ENCODE data around the gene TC2N. TPM values are rescaled to one million over a fixed set of nuclear protein-coding genes. Genes with fewer than 3 reads are reported as not detected.

Gene TC2N
- total and polyA plus RNA-seq, 2 of the 4 experiments (the other 2 are of a cell fraction) = 0.03 to 0.18 TPM

DNA sequence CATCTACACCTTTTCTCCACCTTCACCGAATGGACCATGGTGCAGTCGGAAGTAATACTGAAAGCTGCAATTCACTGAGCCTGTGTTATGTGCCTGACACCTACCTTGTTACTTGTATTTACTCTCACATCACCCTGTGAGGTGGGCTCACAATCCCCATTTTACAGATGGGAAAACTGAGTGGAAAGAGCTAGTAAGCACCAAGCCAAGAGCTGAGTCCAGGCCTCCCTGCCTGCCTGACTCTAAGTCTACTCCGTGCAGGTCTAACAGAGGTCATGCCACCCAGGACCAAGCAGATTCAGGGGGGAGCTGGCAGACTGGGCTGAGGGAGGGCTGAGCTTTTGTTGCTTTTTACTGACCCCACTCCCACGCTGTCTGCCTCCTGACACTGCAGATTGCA lies 29.1 kb upstream of the TC2N start:
- H2BK5ac ChIP-seq (ENCODE audit: low read depth, low read length, poor library complexity, severe bottlenecking) = no peak overlapping the region
- no peak overlapping the region for H3K4me2 ChIP-seq (ENCODE audit: low read depth, low read length)
- no peak overlapping the region for H3K18ac ChIP-seq (ENCODE audit: low read depth, low read length)
- H3K4ac ChIP-seq (ENCODE audit: low read depth, low read length) = no peak overlapping the region
- H3K14ac ChIP-seq (replicated peaks; ENCODE audit: low read depth, low read length) = no peak overlapping the region
- H4K8ac ChIP-seq (ENCODE audit: low read depth in 2 of 2, low read length in 2 of 2) = no peak overlapping the region
- no peak overlapping the region for H4K5ac ChIP-seq (ENCODE audit: low read depth, low read length)
- in situ Hi-C loops (cut with MboI; ENCODE audit: low sequenced_read_pairs) (no loop called here), intact Hi-C loops (cut with micrococcal nuclease) (no loop called here), dilution Hi-C loops (cut with HindIII; ENCODE audit: low sequenced_read_pairs, unreplicated experiment) (no loop called here)
- H3K9ac ChIP-seq (ENCODE audit: low read depth, low read length) = no peak overlapping the region
- no peak overlapping the region for H2BK20ac ChIP-seq (ENCODE audit: low read depth, low read length)
- H2AK9ac ChIP-seq (replicated peaks; ENCODE audit: low read depth, low read length, poor library complexity) = no peak overlapping the region
- H3K36me3 ChIP-seq (ENCODE audit: control insufficient read depth, insufficient read depth, low read length) = peaks cover 18% of the 10 kb centered on the region; the same call in 1 of the 2 replicates
- no peak overlapping the region for H3K27ac ChIP-seq (ENCODE audit: insufficient read depth, low read length)
- no peak overlapping the region for H2BK120ac ChIP-seq (ENCODE audit: low read depth, low read length)
- H3K23ac ChIP-seq (ENCODE audit: low read depth, low read length) = no peak overlapping the region
- H3K27me3 ChIP-seq (ENCODE audit: control insufficient read depth, insufficient read depth, low read length) = no peaks in the 10 kb centered on the region
- H3K79me1 ChIP-seq (ENCODE audit: low read depth in 1 of 2, low read length in 2 of 2) = peaks cover 7 to 35% of the 10 kb centered on the region in 2 experiments; a peak in 3 of 4 replicates
- no peak overlapping the region for H2BK15ac ChIP-seq (ENCODE audit: low read depth, low read length)
- POLR2A ChIA-PET (ENCODE audit: unreplicated experiment) = no interaction called here
- no peak overlapping the region for H2AFZ ChIP-seq (replicated peaks; ENCODE audit: low read length, poor library complexity)
- no peak overlapping the region for H2AK5ac ChIP-seq (ENCODE audit: low read depth, low read length)
- H4K91ac ChIP-seq (ENCODE audit: insufficient read depth, low read depth, low read length) = no peak overlapping the region
- ATAC-seq (ENCODE audit: low read depth) = no peak
- H3K4me3 ChIP-seq (ENCODE audit: insufficient read depth, low read depth, low read length) = no peak overlapping the region
- BruUV-seq (replicated peaks) = no TSS peak
- no peak overlapping the region for H3K56ac ChIP-seq (ENCODE audit: extremely low read depth, insufficient read depth, low read length)
- WGBS, 2 experiments (ENCODE audit: extremely low coverage in 2 of 2, insufficient read length in 1 of 2) = no CpG with 5 or more reads among the region's 4 CpGs
- TF ChIP-seq BHLHE40 (IDR thresholded peaks at IDR 0.05; ENCODE audit: low read depth, low read length) (no peak), MAZ (IDR thresholded peaks at IDR 0.05; ENCODE audit: borderline replicate concordance, low read depth, low read length) (no peak), USF2 (IDR thresholded peaks at IDR 0.05; ENCODE audit: low read depth, low read length) (no peak), SMC3 (IDR thresholded peaks at IDR 0.05; ENCODE audit: low read depth, low read length) (no peak), RCOR1 (IDR thresholded peaks at IDR 0.05; ENCODE audit: insufficient replicate concordance, low read length) (no peak), MXI1 (IDR thresholded peaks at IDR 0.05; ENCODE audit: borderline replicate concordance, low read depth, low read length) (no peak), FOS (IDR thresholded peaks at IDR 0.05; ENCODE audit: low read depth, low read length) (no peak), RFX5 (IDR thresholded peaks at IDR 0.05; ENCODE audit: low read depth, low read length) (no peak), POLR2A (IDR thresholded peaks at IDR 0.05; ENCODE audit: low read depth, low read length) (no peak), CEBPB (IDR thresholded peaks at IDR 0.05; ENCODE audit: low read depth, low read length) (no peak), RAD21 (IDR thresholded peaks at IDR 0.05; ENCODE audit: low read length) (no peak), CHD1 (IDR thresholded peaks at IDR 0.05; ENCODE audit: low read depth, low read length) (no peak)
- TF ChIP-seq, protein P1, sequence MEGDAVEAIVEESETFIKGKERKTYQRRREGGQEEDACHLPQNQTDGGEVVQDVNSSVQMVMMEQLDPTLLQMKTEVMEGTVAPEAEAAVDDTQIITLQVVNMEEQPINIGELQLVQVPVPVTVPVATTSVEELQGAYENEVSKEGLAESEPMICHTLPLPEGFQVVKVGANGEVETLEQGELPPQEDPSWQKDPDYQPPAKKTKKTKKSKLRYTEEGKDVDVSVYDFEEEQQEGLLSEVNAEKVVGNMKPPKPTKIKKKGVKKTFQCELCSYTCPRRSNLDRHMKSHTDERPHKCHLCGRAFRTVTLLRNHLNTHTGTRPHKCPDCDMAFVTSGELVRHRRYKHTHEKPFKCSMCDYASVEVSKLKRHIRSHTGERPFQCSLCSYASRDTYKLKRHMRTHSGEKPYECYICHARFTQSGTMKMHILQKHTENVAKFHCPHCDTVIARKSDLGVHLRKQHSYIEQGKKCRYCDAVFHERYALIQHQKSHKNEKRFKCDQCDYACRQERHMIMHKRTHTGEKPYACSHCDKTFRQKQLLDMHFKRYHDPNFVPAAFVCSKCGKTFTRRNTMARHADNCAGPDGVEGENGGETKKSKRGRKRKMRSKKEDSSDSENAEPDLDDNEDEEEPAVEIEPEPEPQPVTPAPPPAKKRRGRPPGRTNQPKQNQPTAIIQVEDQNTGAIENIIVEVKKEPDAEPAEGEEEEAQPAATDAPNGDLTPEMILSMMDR (conservative IDR thresholded peaks at IDR 0.05; ENCODE audit: low read depth, low read length) = no peak
- peaks cover 30% of the 10 kb centered on the region for H3K9me1 ChIP-seq (ENCODE audit: insufficient read depth, low read length)
- CTCF ChIA-PET = no interaction called here
- H4K20me1 ChIP-seq (ENCODE audit: insufficient read depth, low read length) = peaks cover 42% of the 10 kb centered on the region
- peaks cover 6% of the 10 kb centered on the region; the same call in 1 of the 2 replicates for H3K4me1 ChIP-seq (ENCODE audit: control insufficient read depth, insufficient read depth, low read length)
- H3K9me3 ChIP-seq (ENCODE audit: control insufficient read depth, insufficient read depth, low read length) = no peaks in the 10 kb centered on the region
- DNase-seq = no peak
